ENCODE results near the gene VWC2.
"Not testable (repeated sequence)": the region's sequence is repeated elsewhere in the genome, so short reads cannot be mapped to it uniquely, and the experiment has no call there.

VWC2 gene

GRCh38 chr7:49787980-49788379 lies 14.5 kb downstream of the VWC2 start:
- no peak for DNase-seq

- DNase-seq: no peak
These were observed 15.1 kb downstream of the VWC2 start for GRCh38 chr7:49788455-49789059.

DNA sequence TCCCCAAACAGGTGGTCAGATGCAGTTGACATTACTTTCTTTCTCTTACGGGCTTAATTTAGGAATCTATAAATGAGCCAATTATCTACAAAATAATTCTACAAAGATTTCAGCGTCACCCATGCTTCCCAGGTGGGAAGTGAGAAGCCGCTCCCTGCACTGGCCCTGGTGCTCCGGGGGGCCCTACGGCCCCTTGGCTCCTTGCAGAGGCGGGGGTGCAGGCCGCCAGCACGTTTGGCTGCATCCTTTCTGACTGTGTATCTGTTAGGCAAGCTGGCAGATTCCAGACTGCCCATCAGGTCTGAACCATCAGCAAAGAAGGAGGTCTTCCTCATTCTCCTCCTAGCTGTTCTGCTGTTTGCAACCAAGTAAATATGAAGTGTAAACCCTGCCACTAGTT lies 16.3 kb downstream of the VWC2 start:
- DNase-seq: no peak

- DNase-seq: no peak
These were observed 16.8 kb downstream of the VWC2 start for GRCh38 chr7:49790209-49790608.

DNA sequence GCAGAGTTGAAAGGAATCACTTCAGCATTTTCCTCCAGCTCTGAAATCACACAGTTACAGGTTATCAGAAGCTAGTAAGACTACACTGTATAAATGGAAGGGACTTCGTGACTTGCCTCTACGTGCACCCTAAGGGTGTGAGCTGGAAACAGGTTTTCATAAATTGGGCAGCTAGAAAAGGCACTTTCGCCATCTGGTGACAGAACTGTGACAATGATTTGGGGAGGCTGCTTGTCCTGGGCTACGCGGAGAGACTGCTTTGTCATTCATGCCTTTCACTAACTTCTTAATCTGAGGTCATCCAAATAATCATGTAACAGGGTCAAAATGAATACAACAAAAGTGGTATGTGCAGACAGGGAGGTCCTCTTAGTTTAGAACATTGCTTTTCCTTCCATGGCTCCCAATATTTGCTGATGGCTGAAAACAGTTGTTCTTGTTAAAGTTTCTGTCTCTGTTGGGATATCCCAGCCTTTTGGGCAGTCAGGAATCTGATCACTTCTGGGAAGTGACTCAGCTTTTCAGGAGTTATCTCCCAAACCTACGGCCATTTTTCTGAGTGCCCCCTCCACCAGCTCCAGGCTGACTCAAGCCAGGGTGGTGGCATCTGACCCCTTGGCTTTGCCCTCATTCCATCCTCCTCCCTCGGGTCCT lies 17.8 kb downstream of the VWC2 start:
- DNase-seq: no peak

GRCh38 chr7:49797987-49798660 lies 24.7 kb downstream of the VWC2 start:
- no peak for DNase-seq

GRCh38 chr7:49800031-49800430 lies 26.6 kb downstream of the VWC2 start:
- DNase-seq: no peak

GRCh38 chr7:49802600-49802999 lies 29.2 kb downstream of the VWC2 start:
- no peak for DNase-seq

- no peak for DNase-seq
These were observed 30.4 kb downstream of the VWC2 start for GRCh38 chr7:49803812-49804211.

GRCh38 chr7:49805371-49806007 lies 32.1 kb downstream of the VWC2 start:
- no peak for DNase-seq

DNA sequence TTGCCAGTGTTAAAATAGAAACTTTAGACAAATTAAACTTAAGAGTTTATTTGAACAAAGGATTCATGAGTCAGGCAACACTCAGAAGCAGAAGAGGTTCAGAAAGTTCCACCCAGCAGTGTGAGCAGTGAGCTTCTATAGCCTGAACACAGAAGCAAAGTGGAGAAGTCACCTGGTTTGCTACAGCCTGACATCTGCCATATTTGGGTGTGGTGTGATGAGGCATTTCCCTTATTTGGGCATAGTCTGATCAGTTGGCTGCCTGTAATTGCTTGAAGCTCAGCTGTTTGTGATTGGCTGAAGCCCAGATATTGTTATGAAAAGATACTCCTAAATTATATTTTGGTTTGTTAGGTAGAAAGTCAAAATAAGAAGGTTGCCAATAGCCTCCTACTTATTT lies 39.1 kb downstream of the VWC2 start:
- no peak for DNase-seq

GRCh38 chr7:49817279-49817678 lies 43.8 kb downstream of the VWC2 start:
- DNase-seq: no peak

GRCh38 chr7:49821181-49821580 lies 47.7 kb downstream of the VWC2 start:
- no peak for DNase-seq

- DNase-seq: no peak
These were observed 49.4 kb downstream of the VWC2 start for GRCh38 chr7:49822856-49823255.

- DNase-seq: no peak
These were observed 50.1 kb downstream of the VWC2 start for GRCh38 chr7:49823566-49823965.

DNA sequence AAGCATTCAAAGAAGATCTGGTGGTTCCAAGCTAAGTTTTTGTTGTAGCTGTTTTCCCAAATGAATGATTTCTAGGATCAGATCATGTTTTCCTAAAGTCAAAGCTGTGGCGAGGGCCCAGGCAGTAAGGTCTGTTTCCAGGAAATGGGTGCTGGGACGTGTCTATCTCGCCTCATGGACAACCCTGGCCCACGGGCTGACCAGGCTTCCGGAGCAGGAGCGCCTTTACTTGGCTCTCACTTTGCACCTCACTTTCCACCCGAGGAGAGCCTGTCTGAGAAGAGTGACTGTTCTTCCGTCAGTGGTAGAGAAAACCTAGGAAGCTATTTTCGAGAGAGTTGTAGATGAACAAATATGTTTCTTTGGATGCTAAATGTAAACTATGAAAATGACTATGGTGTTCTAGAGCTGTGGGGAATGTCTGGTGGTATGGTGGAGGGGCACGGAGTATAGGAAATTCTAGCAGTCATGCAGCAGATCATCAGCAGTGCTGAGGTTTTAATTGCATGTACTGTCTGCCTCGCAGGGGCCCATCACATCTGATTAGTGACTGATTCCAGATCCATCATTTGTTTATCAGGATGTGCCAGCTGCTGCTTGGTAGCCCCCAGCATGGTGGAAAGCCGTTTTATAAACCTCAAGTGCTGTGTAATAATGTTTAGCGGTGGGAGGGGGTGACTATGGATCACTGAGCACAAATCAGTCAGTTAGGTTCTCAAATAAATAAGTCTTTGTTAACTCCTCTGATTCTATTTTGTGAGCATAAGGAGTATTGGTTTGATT lies 66.6 kb downstream of the VWC2 start:
- DNase-seq: no peak

DNA sequence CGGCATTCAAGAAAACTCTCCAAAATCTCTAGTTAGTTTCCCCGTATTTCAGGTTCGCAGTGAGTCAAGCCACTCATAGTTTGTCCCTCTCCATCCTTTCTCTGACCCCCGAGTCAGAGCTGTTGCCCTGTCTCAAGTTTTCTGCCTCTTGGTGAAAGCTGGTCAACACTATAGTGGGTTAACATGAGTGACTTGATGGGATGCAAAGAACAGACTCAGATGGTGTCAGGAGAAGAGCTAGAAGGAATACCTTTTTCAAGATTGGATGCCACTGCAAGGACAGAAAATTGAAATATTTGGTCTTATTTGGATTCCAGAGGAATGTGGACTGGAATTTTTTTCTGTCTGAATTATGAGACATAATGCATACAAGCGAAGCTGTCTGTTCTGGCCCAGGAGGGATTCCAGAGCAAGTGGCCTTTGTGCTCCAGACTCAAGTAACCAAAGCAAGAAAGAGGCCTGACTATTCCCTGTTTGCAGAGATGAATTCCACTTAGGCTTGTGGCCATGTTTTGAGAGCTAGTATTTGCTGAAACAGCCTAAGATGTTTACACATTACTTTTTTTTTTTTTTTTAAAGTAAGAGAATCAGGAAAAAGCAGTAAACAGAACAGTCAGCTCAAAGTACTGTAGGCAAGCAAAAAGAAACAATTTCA lies 67.4 kb downstream of the VWC2 start:
- DNase-seq: no peak

DNA sequence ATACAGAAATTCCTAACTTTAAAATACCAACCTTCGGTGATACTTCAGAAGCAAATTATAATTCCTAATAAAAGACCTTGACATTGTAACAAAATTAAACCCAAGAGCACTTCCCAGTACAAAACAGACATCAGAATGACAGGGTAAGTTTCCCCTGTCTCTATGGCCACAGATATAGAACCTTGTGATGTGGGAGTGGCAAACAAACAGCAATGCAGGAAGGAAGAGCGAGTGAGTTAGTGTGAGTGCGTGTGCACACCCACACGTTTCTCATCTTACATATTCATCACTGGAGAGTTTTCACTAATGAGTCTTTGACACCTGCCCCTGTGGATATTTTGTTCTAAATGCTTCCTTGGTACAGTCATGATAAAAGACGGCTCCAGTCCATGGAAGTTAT lies 72.2 kb downstream of the VWC2 start:
- no peak for DNase-seq

- no peak for DNase-seq
These were observed 74.9 kb downstream of the VWC2 start for GRCh38 chr7:49848211-49848841.

DNA sequence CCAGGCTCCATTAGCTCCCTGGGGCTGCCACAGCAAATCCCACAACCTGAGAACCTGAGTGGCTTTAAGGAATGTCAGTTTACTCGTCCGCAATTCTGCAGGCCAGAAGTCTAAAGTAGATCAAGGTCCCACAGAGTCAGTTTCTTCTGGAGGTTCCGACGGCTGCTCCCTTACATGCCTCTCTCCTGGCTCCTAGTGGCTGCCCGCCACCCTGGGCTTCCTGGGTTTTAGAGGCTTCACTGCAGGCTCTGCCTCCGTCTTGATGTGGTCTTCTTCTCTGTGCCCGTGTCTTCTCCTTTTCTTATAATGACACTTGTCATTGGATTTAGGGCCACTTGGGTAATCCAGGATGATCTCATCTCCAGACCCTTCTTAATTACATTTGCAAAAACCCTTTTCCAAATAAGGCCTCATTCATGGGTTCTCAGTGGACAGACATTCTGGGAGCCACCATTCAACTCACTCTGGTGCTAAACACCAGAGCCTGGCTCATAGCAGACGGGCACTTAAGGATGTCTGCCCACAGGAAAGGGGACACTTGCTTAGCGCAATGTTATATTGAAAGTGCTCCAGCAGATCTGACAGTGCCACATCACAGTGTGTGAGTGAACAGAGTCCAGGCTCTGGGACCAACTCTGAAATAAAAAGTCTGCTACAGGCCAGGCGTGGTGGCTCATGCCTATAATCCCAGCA lies 77.6 kb downstream of the VWC2 start:
- DNase-seq: no peak

- not testable (repeated sequence) for DNase-seq
These were observed 78.1 kb downstream of the VWC2 start for GRCh38 chr7:49851614-49851934.
